Progenitor cell of endocrine pancreas (in vitro differentiated cells): Measurements from ENCODE around the gene SMARCA2. TPM values are rescaled to one million over a fixed set of nuclear protein-coding genes. Genes with fewer than 3 reads are reported as not detected.

Experiments
- DNase-seq: peaks from one replicate; pipeline ENCODE4 v3.0.0; 2021; ENCODE audit warnings: low spot score; ENCODE audit not compliant: unreplicated experiment
- H3K27ac Mint-ChIP-seq: 2 replicates; pipeline ENCODE4 v1.8.0; 2021; ENCODE audit warnings: mild to moderate bottlenecking, moderate library complexity, mixed read lengths
- H3K27me3 Mint-ChIP-seq: 2 replicates; pipeline ENCODE4 v1.8.0; 2021; ENCODE audit warnings: mixed read lengths
- H3K36me3 Mint-ChIP-seq: 2 replicates; pipeline ENCODE4 v1.8.0; 2022; ENCODE audit warnings: mixed read lengths; ENCODE audit not compliant: insufficient read depth
- H3K4me1 Mint-ChIP-seq: 2 replicates; pipeline ENCODE4 v1.8.0; 2021; ENCODE audit warnings: low read depth, mixed read lengths
- H3K4me3 Mint-ChIP-seq: 2 replicates; pipeline ENCODE4 v1.8.0; 2021; ENCODE audit warnings: low read depth, mild to moderate bottlenecking, moderate library complexity, mixed read lengths
- H3K9me3 Mint-ChIP-seq: 2 replicates; pipeline ENCODE4 v1.8.0; 2021; ENCODE audit warnings: low read depth, mixed read lengths
- CTCF ChIP-seq: fragments of 200-600 bp; sonication (generic); IDR thresholded peaks from one replicate; pipeline ENCODE4 v1.5.0; 2021; ENCODE audit warnings: antibody characterized with exemption, mild to moderate bottlenecking; ENCODE audit not compliant: unreplicated experiment
- total RNA-seq: library from RNA; stranded (reverse); gene quantifications from 2 replicates; pipeline ENCODE4 v1.2.1, GENCODE V29; 2021

The SMARCA2 gene
- total RNA-seq, 1 donor from 2014 or later = 55.8 TPM

GRCh38 chr9:2018162-2018643 is 3.1 kb downstream of the SMARCA2 start:
- no peaks in the 10 kb centered on the region for H3K9me3 Mint-ChIP-seq
- TF ChIP-seq CTCF = no peak
- H3K4me1 Mint-ChIP-seq = peaks cover 33% of the 10 kb centered on the region
- H3K27me3 Mint-ChIP-seq = peaks cover 9% of the 10 kb centered on the region
- H3K36me3 Mint-ChIP-seq = no peaks in the 10 kb centered on the region
- peak overlapping the region; percentile 92 for H3K4me3 Mint-ChIP-seq
- peak overlapping the region; percentile 91 for H3K27ac Mint-ChIP-seq
- DNase-seq = no peak

- H3K27ac Mint-ChIP-seq = no peak overlapping the region
- peaks cover 39% of the 10 kb centered on the region for H3K4me1 Mint-ChIP-seq
- no peak for TF ChIP-seq CTCF
- H3K27me3 Mint-ChIP-seq = peaks cover 2% of the 10 kb centered on the region
- H3K9me3 Mint-ChIP-seq = no peaks in the 10 kb centered on the region
- no peaks in the 10 kb centered on the region for H3K36me3 Mint-ChIP-seq
- peak overlapping the region; percentile 92 for H3K4me3 Mint-ChIP-seq
- DNase-seq = no peak
These were observed 3.8 kb downstream of the SMARCA2 start for GRCh38 chr9:2018764-2019558.

GRCh38 chr9:2019723-2020122 is 4.6 kb downstream of the SMARCA2 start:
- H3K4me1 Mint-ChIP-seq = peaks cover 42% of the 10 kb centered on the region
- no peaks in the 10 kb centered on the region for H3K27me3 Mint-ChIP-seq
- no peak for TF ChIP-seq CTCF
- no peak overlapping the region for H3K4me3 Mint-ChIP-seq
- no peak overlapping the region for H3K27ac Mint-ChIP-seq
- H3K36me3 Mint-ChIP-seq = no peaks in the 10 kb centered on the region
- H3K9me3 Mint-ChIP-seq = no peaks in the 10 kb centered on the region
- DNase-seq = no peak

- Mint-ChIP-seq H3K9me3 (no peaks in the 10 kb centered on the region), H3K27me3 (no peaks in the 10 kb centered on the region), H3K4me3 (no peak overlapping the region), H3K4me1 (peaks cover 41% of the 10 kb centered on the region), H3K27ac (no peak overlapping the region), H3K36me3 (no peaks in the 10 kb centered on the region)
- TF ChIP-seq CTCF = no peak
- DNase-seq = no peak
These were observed 6.6 kb downstream of the SMARCA2 start for GRCh38 chr9:2021731-2022130.

GRCh38 chr9:2022560-2022959 is 7.4 kb downstream of the SMARCA2 start:
- no peak overlapping the region for H3K27ac Mint-ChIP-seq
- no peaks in the 10 kb centered on the region for H3K27me3 Mint-ChIP-seq
- peaks cover 41% of the 10 kb centered on the region for H3K4me1 Mint-ChIP-seq

More at GRCh38 chr9:2022560-2022959, 7.4 kb downstream of the SMARCA2 start:
- TF ChIP-seq CTCF = no peak
- Mint-ChIP-seq H3K36me3 (no peaks in the 10 kb centered on the region), H3K4me3 (no peak overlapping the region), H3K9me3 (no peaks in the 10 kb centered on the region)
- DNase-seq = no peak
